CD14-positive monocyte (primary cell): ENCODE measurements around the gene TMEM240. TPM values are rescaled to one million over a fixed set of nuclear protein-coding genes. Genes with fewer than 3 reads are reported as not detected.

Experiments used
- DNase-seq, 3 donors: peaks; one replicate each; pipeline ENCODE4 v3.0.0-alpha.2; 2011 to 2022
- H2AFZ ChIP-seq: 2 replicates; pipeline ENCODE4 v1.6.0; 2012; ENCODE audit warnings: mild to moderate bottlenecking, low read depth, low read length, inconsistent platforms; ENCODE audit not compliant: insufficient read depth, poor library complexity, severe bottlenecking
- H3K27ac ChIP-seq, 2 donors: 1 replicate in 1 of 2; 2 replicates in 1 of 2; pipeline ENCODE4 v1.5.1; 2012 to 2013; ENCODE audit warnings: low read length in 2 of 2, control low read depth in 1 of 2, inconsistent platforms in 1 of 2, low read depth in 1 of 2, mild to moderate bottlenecking in 1 of 2
- H3K27me3 ChIP-seq, 2 donors: one replicate each; pipeline versions ENCODE4 v1.6.0 to v1.6.1; 2011 to 2013; ENCODE audit warnings: low read length in 2 of 2; ENCODE audit not compliant: control insufficient read depth in 2 of 2, insufficient read depth in 2 of 2
- H3K36me3 ChIP-seq, 2 donors: replicated peaks in 1 of 2; 1 replicate in 1 of 2; 2 replicates in 1 of 2; pipeline versions ENCODE4 v1.5.1 to v1.6.1; 2012 to 2013; ENCODE audit warnings: low read length in 2 of 2, control low read depth in 1 of 2, inconsistent platforms in 1 of 2, mild to moderate bottlenecking in 1 of 2; ENCODE audit not compliant: insufficient read depth in 2 of 2, control insufficient read depth in 1 of 2
- H3K4me1 ChIP-seq, 2 donors: 1 replicate in 1 of 2; 2 replicates in 1 of 2; pipeline versions ENCODE4 v1.5.1 to v1.6.1; 2012 to 2013; ENCODE audit warnings: low read length in 2 of 2, control low read depth in 1 of 2, inconsistent platforms in 1 of 2, mild to moderate bottlenecking in 1 of 2, moderate library complexity in 1 of 2; ENCODE audit not compliant: insufficient read depth in 2 of 2, control insufficient read depth in 1 of 2
- H3K4me2 ChIP-seq: replicated peaks from 2 replicates; pipeline ENCODE3; 2012; ENCODE audit warnings: low read length, moderate library complexity, mild to moderate bottlenecking; ENCODE audit not compliant: poor library complexity, severe bottlenecking; ENCODE audit errors: extremely low read depth
- H3K4me3 ChIP-seq, 3 experiments: fragments of 200-600 bp in 1 of 3; sonication (generic) in 1 of 3; replicated peaks in 1 of 3; 1 replicate in 2 of 3; 2 replicates in 1 of 3; pipeline ENCODE4 v1.5.1; 2011 to 2013; ENCODE audit warnings: low read length in 3 of 3, mild to moderate bottlenecking in 3 of 3, control low read depth in 2 of 3, low read depth in 2 of 3, inconsistent platforms in 1 of 3, moderate library complexity in 1 of 3
- H3K79me2 ChIP-seq: 2 replicates; pipeline ENCODE4 v1.6.0; 2012; ENCODE audit warnings: mild to moderate bottlenecking, control low read depth, inconsistent platforms, low read length, moderate library complexity; ENCODE audit not compliant: insufficient read depth
- H3K9ac ChIP-seq: 2 replicates; pipeline ENCODE4 v1.6.0; 2017; ENCODE audit warnings: low read length, mild to moderate bottlenecking; ENCODE audit not compliant: insufficient read depth, poor library complexity, severe bottlenecking
- H3K9me3 ChIP-seq, 2 donors: replicated peaks in 1 of 2; 1 replicate in 1 of 2; 2 replicates in 1 of 2; pipeline versions ENCODE4 v1.5.1 to v1.6.1; 2012 to 2013; ENCODE audit warnings: low read length in 2 of 2, control low read depth in 1 of 2; ENCODE audit not compliant: control insufficient read depth in 1 of 2, insufficient read depth in 1 of 2
- H4K20me1 ChIP-seq: 2 replicates; pipeline ENCODE4 v1.6.0; 2012; ENCODE audit warnings: mild to moderate bottlenecking, low read length, control low read depth, moderate library complexity; ENCODE audit not compliant: insufficient read depth
- H3K27ac Mint-ChIP-seq, 7 donors: one replicate each; pipeline ENCODE4 v1.8.0; 2020; ENCODE audit warnings: mild to moderate bottlenecking in 7 of 7, mixed read lengths in 7 of 7, moderate library complexity in 6 of 7, inconsistent platforms in 2 of 7
- H3K27me3 Mint-ChIP-seq, 3 donors: one replicate each; pipeline ENCODE4 v1.8.0; 2021 to 2022; ENCODE audit warnings: low read depth in 3 of 3, mild to moderate bottlenecking in 3 of 3, mixed read lengths in 3 of 3, moderate library complexity in 3 of 3, inconsistent platforms in 1 of 3
- H3K36me3 Mint-ChIP-seq, 2 donors: one replicate each; pipeline ENCODE4 v1.8.0; 2020; ENCODE audit warnings: mixed read lengths in 2 of 2, inconsistent platforms in 1 of 2, mild to moderate bottlenecking in 1 of 2
- H3K4me1 Mint-ChIP-seq: one replicate; pipeline ENCODE4 v1.8.0; 2020; ENCODE audit warnings: mild to moderate bottlenecking, mixed read lengths
- H3K4me3 Mint-ChIP-seq, 2 donors: one replicate each; pipeline ENCODE4 v1.8.0; 2020; ENCODE audit warnings: mild to moderate bottlenecking in 2 of 2, mixed read lengths in 2 of 2, moderate library complexity in 1 of 2
- H3K9me3 Mint-ChIP-seq, 7 donors: one replicate each; pipeline ENCODE4 v1.8.0; 2020 to 2022; ENCODE audit warnings: mixed read lengths in 7 of 7, mild to moderate bottlenecking in 6 of 7, moderate library complexity in 6 of 7, inconsistent platforms in 2 of 7
- CTCF ChIP-seq: fragments of 200-600 bp; IDR thresholded peaks from one replicate; pipeline ENCODE4 v1.8.0; 2022; ENCODE audit warnings: antibody characterized with exemption, mild to moderate bottlenecking
- WGBS: methylation state at CpG from one replicate; pipeline ENCODE4 v1.1.5; 2013; ENCODE audit warnings: missing lambda C conversion rate; ENCODE audit not compliant: insufficient coverage; 5-methylcytosine and 5-hydroxymethylcytosine counted together
- intact Hi-C, 2 donors: fragments of 100-400 bp; cut with micrococcal nuclease; formaldehyde crosslinking; loops; one replicate each; pipeline versions ENCODE4 v1.15.0 to v1.15.1; 2023
- polyA plus RNA-seq, 3 donors: library from polyadenylated mRNA; depleted of rRNA in 1 of 3; unstranded in 2 of 3; stranded (reverse) in 1 of 3; fragments of 300-500 nt in 2 of 3; fragments of >200 nt in 1 of 3; fragmentation: Illumina TruSeq in 2 of 3; gene quantifications; 1 replicate in 2 of 3; 2 replicates in 1 of 3; pipeline ENCODE4 v1.2.3, GENCODE V29; 2012 to 2021

Gene TMEM240
- polyA plus RNA-seq, 3 donors = not detected

GRCh38 chr1:1577367-1578011 lies 37.1 kb upstream of the TMEM240 start:
- peaks cover 1 to 10% of the 10 kb centered on the region in 2 donors for H3K36me3 Mint-ChIP-seq

More at GRCh38 chr1:1577367-1578011, 37.1 kb upstream of the TMEM240 start:
- Histone ChIP-seq H3K27me3 (peaks cover 3 to 5% of the 10 kb centered on the region in 2 donors), H3K4me1 (peaks cover 19 to 21% of the 10 kb centered on the region in 2 donors), H2AFZ (no peak overlapping the region), H3K79me2 (peaks cover 25% of the 10 kb centered on the region), H4K20me1 (peaks cover 8% of the 10 kb centered on the region), H3K4me2 (no peak overlapping the region), H3K9ac (no peak overlapping the region), H3K4me3 (no peak overlapping the region), H3K9me3 (no peaks in the 10 kb centered on the region), H3K27ac (no peak overlapping the region), H3K36me3 (peaks cover 0 to 2% of the 10 kb centered on the region in 2 donors)
- TF ChIP-seq CTCF = no peak
- Mint-ChIP-seq H3K27ac (no peak overlapping the region), H3K9me3 (peaks cover 0 to 2% (median 0%) of the 10 kb centered on the region in 7 donors), H3K4me1 (peaks cover 19% of the 10 kb centered on the region), H3K27me3 (peaks cover 11 to 33% (median 15%) of the 10 kb centered on the region in 3 donors), H3K4me3 (no peak overlapping the region)
- WGBS = 86% methylated on average over 9 of the region's 10 CpGs
- DNase-seq = no peak
- intact Hi-C loops = loop anchor here in 1 of 2 donors (10.0 kb wide), 1 partner anchor 107 kb away; no protein-coding TSS in a partner anchor
